Epithelial cell of esophagus (primary cell): ENCODE results near the gene PDK2.

Source experiments
- DNase-seq: peaks from one replicate; pipeline ENCODE4 v3.0.0; 2010; ENCODE audit warnings: low read depth
- H3K4me3 ChIP-seq: 2 replicates; pipeline ENCODE4 v1.5.1; 2011; ENCODE audit warnings: mild to moderate bottlenecking, low read length, control low read depth
- TF ChIP-seq, protein P1 (sequence below): IDR thresholded peaks from 2 replicates; pipeline ENCODE4 v1.5.1; 2011; ENCODE audit warnings: low read depth, mild to moderate bottlenecking, low read length, control low read depth, inconsistent platforms; ENCODE audit not compliant: insufficient read depth; ENCODE audit errors: missing control alignments

The PDK2 gene

GRCh38 chr17:50071692-50072091 lies 23.5 kb upstream of the PDK2 start:
- DNase-seq = no peak
- TF ChIP-seq, protein P1, sequence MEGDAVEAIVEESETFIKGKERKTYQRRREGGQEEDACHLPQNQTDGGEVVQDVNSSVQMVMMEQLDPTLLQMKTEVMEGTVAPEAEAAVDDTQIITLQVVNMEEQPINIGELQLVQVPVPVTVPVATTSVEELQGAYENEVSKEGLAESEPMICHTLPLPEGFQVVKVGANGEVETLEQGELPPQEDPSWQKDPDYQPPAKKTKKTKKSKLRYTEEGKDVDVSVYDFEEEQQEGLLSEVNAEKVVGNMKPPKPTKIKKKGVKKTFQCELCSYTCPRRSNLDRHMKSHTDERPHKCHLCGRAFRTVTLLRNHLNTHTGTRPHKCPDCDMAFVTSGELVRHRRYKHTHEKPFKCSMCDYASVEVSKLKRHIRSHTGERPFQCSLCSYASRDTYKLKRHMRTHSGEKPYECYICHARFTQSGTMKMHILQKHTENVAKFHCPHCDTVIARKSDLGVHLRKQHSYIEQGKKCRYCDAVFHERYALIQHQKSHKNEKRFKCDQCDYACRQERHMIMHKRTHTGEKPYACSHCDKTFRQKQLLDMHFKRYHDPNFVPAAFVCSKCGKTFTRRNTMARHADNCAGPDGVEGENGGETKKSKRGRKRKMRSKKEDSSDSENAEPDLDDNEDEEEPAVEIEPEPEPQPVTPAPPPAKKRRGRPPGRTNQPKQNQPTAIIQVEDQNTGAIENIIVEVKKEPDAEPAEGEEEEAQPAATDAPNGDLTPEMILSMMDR = no peak
- H3K4me3 ChIP-seq = no peak overlapping the region

DNA sequence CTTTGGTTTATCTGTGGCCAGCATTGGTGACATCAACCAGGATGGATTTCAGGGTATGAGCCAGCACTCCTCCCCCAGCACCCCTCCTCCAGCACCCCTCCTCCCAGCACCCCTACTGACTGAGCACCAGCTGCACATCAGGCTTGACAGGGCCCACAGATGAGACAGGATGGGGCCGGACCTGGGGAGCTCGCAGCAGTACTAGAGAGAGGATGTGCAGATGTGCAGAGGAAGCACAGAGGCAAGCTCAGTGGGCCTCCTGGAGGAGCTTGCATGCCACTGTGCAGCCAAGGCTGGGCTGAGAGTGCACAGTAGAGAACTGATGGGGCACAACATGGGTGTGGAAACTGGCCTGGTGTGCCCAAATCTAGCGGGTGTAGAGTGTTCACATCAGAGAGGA lies 23.0 kb upstream of the PDK2 start:
- H3K4me3 ChIP-seq = no peak overlapping the region
- TF ChIP-seq, protein P1 = no peak
- no peak for DNase-seq

GRCh38 chr17:50072925-50073324 lies 22.2 kb upstream of the PDK2 start:
- TF ChIP-seq, protein P1 = no peak
- DNase-seq = no peak
- H3K4me3 ChIP-seq = no peak overlapping the region

- DNase-seq = no peak
- H3K4me3 ChIP-seq = no peak overlapping the region
- TF ChIP-seq, protein P1 = no peak
Measured at GRCh38 chr17:50074227-50074626, 20.9 kb upstream of the PDK2 start.

DNA sequence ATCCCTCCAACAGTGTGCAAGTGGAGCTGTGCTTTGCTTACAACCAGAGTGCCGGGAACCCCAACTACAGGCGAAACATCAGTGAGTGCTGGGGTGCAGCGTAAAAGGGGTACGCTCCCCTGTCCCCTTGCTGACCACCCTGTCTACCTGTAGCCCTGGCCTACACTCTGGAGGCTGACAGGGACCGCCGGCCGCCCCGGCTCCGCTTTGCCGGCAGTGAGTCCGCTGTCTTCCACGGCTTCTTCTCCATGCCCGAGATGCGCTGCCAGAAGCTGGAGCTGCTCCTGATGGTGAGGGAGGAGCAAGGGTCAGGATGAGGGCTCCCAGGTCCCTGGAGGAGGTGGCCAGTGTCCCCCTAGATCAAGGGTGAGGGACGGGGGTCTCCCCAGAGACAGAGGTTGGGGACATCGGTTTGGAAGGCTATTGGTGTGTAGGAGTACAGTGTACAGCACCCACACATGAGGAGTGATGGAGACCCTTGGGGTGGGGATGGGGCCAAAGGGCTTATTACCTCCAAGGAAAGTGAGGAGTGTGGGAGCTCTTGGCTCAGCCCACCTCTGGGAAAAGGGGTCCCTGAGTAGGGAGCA lies 19.6 kb upstream of the PDK2 start:
- TF ChIP-seq, protein P1 = no peak
- DNase-seq = no peak

DNA sequence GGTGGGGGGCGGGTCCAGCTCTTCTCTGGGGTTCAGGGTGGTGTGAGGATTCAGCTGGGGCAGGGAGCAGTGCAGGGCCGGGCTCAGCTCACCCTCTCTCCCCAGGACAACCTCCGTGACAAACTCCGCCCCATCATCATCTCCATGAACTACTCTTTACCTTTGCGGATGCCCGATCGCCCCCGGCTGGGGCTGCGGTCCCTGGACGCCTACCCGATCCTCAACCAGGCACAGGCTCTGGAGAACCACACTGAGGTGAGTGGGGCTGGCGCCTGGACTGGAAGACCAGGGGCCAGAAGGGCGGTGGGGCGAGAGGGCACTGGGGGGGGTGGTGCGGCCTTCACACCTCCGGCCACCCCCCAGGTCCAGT lies 18.9 kb upstream of the PDK2 start:
- no peak overlapping the region for H3K4me3 ChIP-seq
- TF ChIP-seq, protein P1 = no peak
- no peak for DNase-seq

More for the DNA sequence above, 19.6 kb upstream of the PDK2 start:
- no peak overlapping the region for H3K4me3 ChIP-seq

DNA sequence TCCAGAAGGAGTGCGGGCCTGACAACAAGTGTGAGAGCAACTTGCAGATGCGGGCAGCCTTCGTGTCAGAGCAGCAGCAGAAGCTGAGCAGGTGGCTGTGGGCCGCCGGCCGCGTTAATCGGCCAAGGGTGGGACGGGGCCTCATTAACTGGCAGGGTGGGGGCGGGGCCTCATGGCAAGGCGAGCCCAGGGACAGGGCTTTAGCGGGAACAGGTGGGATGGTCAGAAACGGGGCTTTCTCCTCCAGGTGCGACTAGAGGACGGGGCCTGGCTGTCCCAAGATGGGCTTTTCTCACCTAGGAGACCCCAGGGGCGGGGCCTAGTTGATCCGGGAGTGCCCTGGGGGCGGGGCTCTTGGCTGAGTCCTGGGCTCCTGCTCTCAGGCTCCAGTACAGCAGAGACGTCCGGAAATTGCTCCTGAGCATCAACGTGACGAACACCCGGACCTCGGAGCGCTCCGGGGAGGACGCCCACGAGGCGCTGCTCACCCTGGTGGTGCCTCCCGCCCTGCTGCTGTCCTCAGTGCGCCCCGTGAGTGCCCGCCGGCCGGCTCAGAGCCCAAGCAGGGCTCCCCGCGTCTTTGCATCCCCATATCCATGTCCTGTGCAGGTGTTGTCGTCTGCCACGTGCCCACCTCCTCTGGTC lies 18.4 kb upstream of the PDK2 start:
- TF ChIP-seq, protein P1 = no peak
- H3K4me3 ChIP-seq = no peak overlapping the region
- DNase-seq = no peak
